GM21528 (cell line): ENCODE data around the gene L2HGDH.
A peak's percentile ranks its signal among the peaks of the same experiment; 100 is the strongest.

ENCODE experiments used
- ATAC-seq: cut with Tn5 transposase; IDR thresholded peaks from one replicate; pipeline ENCODE4 v1.9.1; 2021; ENCODE audit warnings: mild to moderate bottlenecking, moderate library complexity; ENCODE audit not compliant: unreplicated experiment, low FRiP score

L2HGDH gene

DNA sequence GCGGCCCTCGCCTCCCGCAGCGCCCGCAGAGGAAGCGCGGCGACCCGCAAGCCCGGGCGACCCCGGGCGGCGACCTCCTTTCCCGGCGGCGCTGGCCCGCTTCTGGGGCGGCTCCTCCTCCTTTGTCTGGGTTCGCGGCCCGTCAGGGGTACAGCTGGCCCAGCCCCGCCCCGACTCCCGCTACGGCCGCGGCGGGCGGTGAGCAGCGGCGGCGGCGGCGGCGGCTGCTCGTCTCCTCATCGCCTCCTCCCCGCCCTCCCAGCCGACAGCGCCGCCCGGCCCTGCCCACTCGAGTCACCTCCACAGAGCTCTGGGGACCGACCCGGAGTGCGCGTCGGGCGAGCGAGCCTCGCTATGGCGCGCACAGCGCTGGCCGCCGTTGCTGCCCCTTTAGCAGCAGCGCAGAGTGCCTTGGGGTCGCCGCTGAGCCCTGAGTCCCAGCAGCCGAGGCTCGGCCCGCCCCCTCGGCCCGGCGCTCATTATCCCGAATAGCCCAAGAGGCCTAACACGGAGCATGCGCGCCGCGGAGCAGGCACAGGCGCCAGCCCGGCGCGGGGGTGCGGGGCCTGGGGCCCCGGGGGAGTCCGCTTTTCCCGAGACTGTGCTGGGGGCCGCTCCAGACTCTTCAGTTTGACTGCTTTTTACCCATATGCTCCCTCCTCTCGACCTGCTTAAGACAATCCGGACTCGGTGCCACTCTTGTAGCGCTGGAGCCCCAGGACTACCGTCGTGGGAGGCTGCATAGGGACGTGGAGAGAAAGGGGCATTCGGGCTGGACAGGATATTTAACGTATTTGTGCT, 80.4 kb downstream of the L2HGDH start, which contains the start of gene SOS2:
Gene SOS2, minus strand, starts transcription at position 104 of the 801 bp plus-strand sequence. CDS start 295 bp downstream, outside the sequence.
- ATAC-seq = peak; percentile 86

DNA sequence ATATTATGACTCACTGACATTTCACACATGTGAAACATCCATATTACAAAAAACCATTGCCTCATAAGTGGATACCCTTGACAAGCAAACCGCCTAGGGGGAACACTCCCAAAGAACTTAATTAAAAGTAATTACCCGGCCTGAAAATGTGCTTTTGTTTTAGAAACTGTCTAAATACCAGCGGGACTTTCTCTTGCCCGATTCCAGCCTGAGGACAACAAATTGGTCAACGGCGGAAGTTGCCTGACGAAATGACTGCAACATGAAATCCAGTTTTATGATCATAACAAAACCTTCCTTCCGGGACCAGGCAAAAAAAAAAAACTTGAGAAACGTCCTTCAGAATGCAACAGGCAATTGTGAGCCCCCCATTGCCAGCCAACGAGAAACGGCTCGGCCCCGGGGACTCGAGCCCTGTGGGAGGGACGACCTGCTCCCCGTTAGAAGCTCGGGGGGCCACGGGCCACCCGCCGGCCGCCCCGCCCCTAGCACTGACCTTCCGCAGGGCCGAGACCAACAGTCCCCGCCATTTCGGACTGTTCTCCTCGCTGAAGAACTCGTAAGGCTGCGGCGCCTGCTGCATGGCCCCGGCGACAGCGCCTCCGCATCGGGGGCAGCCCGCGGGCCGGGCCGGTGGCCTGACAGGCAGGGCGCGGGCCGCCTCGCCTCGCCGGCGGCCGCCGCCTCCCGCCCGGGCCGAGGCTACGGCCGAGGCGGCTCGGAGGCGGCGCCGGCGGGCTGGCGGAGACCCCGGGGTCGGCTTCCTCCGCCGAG, 81.1 kb downstream of the L2HGDH start:
- ATAC-seq = peak; percentile 47

DNA sequence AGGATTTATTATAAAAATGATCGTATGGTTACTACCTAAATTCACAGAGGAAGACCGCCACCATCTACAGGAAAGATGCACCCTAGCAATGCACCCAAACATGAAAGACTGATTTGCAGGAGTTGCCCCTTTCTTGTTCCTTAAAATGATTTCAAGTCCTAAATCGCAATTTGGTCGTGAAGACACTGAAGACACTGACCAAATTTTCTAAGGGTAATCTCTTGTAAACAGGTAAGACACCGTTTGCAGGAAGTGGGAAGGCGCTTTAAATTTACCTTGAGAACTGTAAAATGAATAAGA, 81.7 kb downstream of the L2HGDH start:
- ATAC-seq = no peak

DNA sequence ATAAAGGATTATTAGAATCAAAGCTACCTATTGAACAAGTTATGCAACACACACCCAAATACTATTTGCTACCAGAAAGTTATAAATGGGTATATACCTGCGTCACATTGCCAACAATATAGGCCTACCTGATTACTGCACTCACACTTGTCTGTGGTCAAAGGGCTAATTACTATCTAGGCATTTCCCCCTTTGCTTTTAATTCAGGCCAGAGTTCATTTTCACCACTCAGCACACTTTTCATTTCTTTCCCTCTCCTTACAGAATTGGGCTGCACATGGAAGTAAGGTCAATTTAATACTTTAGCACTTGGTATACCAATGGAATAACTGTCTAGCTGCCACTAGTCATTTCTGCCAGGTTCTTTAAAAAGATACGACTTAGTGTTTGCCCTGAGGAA, 82.3 kb downstream of the L2HGDH start:
- no peak for ATAC-seq

DNA sequence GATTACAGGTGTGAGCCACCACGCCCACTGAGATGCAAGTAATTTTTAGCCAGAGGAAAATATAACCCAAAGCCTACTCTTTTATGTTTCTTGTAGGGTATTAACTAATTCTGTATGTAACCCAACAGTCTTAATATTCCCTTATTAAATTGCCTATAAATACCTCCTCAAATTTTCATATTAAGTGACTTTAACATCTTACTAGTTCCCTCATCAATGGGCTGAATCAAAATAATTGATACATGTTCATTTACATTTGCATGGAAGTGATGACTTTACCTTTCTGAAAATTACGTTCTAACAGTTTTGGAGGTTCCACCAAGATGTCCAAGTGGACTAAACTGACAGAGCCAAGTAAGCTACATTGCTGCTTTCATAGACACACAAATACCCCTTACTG, 83.7 kb downstream of the L2HGDH start:
- ATAC-seq = no peak

DNA sequence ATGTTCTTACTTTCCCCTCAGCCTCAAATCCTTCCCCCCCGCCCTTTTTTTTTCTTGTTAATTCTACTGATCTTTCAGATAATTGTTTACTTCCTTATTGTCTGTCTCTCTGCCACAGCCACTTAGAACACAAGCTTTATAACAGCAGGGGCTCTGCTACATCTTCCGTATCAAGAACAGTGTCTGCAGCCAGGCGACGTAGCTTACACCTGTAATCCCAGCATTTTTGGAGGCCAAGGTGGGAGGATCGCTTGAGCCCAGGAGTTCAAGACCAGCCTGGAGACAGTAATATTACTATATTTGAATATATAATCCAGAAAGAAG, 86.1 kb downstream of the L2HGDH start:
- ATAC-seq = no peak

DNA sequence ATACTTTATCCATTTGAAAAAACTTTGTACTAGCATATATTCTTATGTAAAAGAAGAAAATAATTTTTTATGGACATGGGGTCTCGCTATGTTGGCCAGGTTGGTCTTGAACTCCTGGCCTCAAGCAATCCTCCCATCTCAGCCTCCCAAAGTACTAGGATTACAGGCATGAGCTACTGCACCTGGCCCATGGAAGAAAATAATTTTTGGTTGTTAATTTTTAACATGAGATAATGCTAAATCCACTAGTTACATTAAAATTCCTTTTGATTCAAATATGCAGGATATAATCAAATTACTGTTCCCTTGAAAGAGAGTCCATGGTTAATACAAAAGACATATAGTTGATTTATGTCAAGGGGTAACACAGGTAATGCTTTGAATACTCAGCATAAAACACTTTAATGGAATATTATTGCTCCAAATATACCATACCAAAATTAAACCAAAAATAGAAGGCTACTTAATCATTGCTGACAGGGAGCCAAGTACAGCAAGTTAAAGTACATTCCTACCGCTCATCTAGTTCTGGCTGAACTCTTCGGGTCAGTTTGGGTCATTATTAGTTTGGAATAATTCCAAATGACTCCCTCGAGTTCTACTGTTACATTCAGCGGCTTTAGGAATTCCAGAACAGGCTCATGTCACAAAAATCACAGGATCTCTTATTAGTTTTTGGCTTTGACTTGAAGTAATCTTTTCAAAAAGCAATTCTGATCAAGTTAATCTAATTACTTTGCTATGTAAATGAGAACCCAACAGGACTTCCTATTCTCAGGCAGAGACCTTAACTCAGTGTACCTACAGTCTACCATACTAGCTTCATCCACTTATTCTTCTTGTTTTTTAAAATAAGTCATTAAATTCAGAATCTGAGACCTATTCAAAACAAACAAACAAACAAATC, 86.7 kb downstream of the L2HGDH start:
- ATAC-seq = no peak

DNA sequence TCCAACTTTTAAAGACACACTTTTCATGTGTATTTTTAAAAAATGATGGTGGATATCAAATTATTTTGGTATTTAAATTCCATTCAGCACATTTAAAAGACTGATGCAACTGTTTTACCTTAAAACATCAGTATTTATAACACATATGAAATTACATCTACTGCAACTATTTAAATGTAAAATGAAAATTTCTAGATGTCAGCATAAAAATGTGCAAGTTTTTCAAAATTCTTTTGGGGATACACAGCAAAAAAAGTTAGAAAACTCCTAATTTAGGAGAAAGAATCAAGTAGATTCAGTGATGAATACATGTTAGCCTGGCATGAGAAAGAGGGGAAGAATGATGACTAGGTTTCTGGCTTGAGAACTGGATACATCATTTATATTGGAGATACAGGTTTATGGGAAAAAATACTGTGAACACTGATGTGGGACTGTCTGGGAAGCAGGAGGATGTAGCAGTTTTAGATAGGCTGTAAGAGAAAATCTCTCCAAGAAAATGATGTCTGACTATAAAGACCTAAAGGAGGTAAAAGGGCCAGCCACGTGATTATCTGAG, 89.9 kb downstream of the L2HGDH start:
- no peak for ATAC-seq

DNA sequence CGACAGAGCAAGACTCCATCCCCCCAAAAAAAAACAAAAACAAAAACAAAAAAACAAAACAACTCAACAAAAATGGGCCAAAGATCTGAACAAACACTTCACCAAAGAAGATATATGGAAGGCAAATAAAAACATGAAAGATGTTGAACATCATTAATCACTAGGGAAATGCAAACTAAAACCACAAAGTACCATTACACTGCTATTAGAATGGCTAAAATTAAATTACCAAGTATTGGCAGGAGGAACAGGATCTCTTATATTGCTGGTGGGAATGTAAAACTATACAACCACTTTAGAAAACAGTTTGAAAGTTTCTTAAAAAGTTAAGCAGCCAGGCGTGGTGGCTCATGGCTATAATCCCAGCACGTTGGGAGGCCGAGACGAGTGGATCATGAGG, 93.5 kb downstream of the L2HGDH start:
- no peak for ATAC-seq

DNA sequence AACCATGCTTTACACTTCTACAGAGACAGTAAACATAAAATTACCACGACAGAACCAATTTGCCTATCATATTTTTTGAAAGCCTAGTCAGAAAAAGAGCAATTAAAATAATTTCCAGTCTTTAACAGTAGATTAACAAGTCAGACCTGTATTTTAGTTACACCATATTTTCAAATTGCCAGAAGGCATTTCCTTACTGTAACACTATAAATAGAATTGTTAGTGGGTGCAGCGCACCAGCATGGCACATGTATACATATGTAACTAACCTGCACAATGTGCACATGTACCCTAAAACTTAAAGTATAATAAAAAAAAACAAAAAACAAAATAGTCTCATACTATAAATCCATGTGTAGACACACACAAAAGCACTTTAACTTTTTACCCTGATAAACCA, 96.6 kb downstream of the L2HGDH start:
- no peak for ATAC-seq

DNA sequence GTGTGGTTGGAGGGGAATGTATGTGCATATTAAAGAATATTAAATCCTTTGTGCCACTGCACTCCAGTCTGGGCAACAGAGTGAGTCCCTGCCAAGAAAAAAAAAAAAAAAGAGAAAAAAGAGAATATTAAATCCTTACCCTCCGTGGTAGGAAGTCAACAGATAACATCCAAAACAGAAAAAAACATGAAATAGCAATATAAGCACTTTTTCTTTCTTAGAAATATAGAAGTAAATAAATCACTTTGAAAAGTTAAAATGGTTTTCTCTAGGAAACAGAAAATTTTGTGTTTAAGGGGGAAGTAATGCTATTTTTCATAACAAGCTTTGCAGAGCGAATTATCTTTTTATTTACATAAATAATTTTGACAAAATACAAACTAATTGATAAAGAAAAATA, 98.2 kb downstream of the L2HGDH start:
- ATAC-seq = no peak

DNA sequence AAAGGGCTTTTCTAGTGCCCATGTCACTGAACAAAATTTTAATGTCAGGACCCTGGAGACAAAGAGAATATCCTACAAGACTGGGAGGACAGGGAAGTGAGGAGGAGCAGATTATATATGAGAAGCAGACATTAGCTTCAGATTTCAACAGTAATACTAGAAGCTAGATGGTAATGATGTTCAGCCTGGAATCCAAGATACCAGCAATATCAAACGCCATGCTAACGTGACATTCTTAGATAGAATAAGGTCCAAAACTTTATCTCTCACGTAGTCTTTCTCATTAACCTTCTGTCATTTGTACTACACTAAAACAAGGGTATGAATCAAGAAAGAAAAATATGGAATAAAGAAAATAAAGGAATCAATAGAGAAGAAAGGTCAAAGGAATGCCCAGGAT, 99.3 kb downstream of the L2HGDH start:
- ATAC-seq = no peak

DNA sequence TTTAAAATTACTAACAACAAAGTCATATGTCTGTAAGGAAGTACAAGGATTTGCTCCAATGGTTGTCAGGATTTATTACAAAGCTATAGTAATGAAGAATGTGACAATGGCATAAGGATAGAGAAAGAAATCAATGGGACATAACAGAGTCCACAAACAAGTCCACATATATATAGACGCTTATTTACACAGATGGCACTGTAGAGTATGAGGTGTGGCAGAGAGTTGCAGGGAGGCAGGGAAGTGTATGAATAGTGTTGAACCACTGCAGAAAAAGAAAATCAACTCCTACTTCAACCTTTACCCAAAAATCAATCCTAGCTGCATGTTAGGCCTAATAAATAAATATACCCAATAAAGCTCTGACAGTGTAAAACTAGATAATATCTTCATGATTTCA, 102.0 kb downstream of the L2HGDH start:
- no peak for ATAC-seq

DNA sequence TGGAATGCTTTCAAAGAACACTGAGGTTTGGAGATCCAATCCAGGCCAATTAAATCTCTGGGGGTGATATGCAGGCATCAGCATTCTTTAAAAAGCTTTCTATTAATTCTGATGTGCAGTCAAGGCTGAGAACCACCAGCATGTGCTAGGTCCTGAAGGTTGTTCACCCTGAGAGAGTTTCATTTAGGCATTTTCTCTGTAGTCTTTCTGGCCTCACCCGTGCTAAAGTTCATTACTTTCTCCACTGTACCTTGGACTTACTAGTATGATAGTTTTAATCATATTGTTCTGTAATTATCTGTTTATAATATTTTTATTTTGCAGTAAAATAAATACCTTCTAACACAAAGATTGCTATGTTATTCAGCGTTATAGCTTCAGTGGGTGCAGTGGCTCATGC, 113.5 kb downstream of the L2HGDH start:
- no peak for ATAC-seq

DNA sequence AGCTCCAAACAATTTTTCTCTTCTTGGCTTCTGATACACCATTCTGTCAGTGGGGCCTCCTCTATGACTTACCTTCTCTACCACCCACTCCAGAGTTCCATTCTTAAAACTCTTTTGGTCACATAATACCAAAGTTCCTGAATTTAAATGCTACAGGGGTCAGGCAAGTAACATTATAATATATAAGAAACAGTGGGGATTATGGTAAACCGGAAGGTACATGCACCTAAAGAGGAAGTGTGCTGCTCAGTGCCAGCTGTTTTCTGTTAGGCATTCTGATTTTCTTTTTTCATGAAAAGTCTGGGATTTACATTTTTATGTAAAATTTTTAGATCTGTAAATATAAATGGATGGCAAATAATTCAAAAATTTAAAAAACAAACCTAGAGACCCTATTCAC, 120.5 kb downstream of the L2HGDH start:
- no peak for ATAC-seq
